Measurements from ENCODE around the gene PHLPP1.

PHLPP1 gene

GRCh38 chr18:62812242-62812641 is 96.9 kb downstream of the PHLPP1 start:
- DNase-seq: no peak

GRCh38 chr18:62812876-62813275 is 97.5 kb downstream of the PHLPP1 start:
- no peak for DNase-seq

GRCh38 chr18:62814132-62814759 is 98.9 kb downstream of the PHLPP1 start:
- no peak for DNase-seq

- no peak for DNase-seq
Observed at GRCh38 chr18:62825382-62825781, 110.0 kb downstream of the PHLPP1 start.

GRCh38 chr18:62827397-62827796 is 112.1 kb downstream of the PHLPP1 start:
- DNase-seq: no peak

GRCh38 chr18:62828091-62828640 is 112.8 kb downstream of the PHLPP1 start:
- DNase-seq: no peak

- DNase-seq: no peak
Observed at GRCh38 chr18:62828852-62829251, 113.5 kb downstream of the PHLPP1 start.

GRCh38 chr18:62829936-62830335 is 114.6 kb downstream of the PHLPP1 start:
- no peak for DNase-seq

- no peak for DNase-seq
Observed at GRCh38 chr18:62832282-62832681, 116.9 kb downstream of the PHLPP1 start.

- DNase-seq: no peak
Observed at GRCh38 chr18:62833494-62833893, 118.2 kb downstream of the PHLPP1 start.

- no peak for DNase-seq
Observed at GRCh38 chr18:62834715-62835114, 119.4 kb downstream of the PHLPP1 start.

GRCh38 chr18:62837011-62837410 is 121.7 kb downstream of the PHLPP1 start:
- no peak for DNase-seq

GRCh38 chr18:62838475-62839098 is 123.2 kb downstream of the PHLPP1 start:
- DNase-seq: no peak

GRCh38 chr18:62839874-62840713 is 124.8 kb downstream of the PHLPP1 start:
- no peak for DNase-seq

GRCh38 chr18:62841405-62841804 is 126.1 kb downstream of the PHLPP1 start:
- DNase-seq: no peak

- DNase-seq: no peak
Observed at GRCh38 chr18:62842898-62843297, 127.6 kb downstream of the PHLPP1 start.

- peak; percentile 4 for DNase-seq
Observed at GRCh38 chr18:62844850-62845643, 129.7 kb downstream of the PHLPP1 start.

GRCh38 chr18:62846313-62846712 is 131.0 kb downstream of the PHLPP1 start:
- DNase-seq: no peak

GRCh38 chr18:62847081-62847480 is 131.7 kb downstream of the PHLPP1 start:
- DNase-seq: no peak

GRCh38 chr18:62848946-62849345 is 133.6 kb downstream of the PHLPP1 start:
- DNase-seq: no peak

- DNase-seq: no peak
Observed at GRCh38 chr18:62850619-62851306, 135.4 kb downstream of the PHLPP1 start.

- DNase-seq: no peak
Observed at GRCh38 chr18:62852851-62853250, 137.5 kb downstream of the PHLPP1 start.
